Stimulated activated CD8-positive, alpha-beta memory T cell treated with anti-CD3 and anti-CD28 coated beads, Interleukin-15, amount 100 ng/mL, for 24 hours (primary cell): ENCODE results near the gene SNX15.
"Not testable (repeated sequence)": the region's sequence is repeated elsewhere in the genome, so short reads cannot be mapped to it uniquely, and the experiment has no call there.

Experiments used
- DNase-seq: peaks from one replicate; pipeline ENCODE4 v3.0.0-alpha.2; 2020; ENCODE audit warnings: low read depth

Gene SNX15, protein sequence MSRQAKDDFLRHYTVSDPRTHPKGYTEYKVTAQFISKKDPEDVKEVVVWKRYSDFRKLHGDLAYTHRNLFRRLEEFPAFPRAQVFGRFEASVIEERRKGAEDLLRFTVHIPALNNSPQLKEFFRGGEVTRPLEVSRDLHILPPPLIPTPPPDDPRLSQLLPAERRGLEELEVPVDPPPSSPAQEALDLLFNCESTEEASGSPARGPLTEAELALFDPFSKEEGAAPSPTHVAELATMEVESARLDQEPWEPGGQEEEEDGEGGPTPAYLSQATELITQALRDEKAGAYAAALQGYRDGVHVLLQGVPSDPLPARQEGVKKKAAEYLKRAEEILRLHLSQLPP

DNA sequence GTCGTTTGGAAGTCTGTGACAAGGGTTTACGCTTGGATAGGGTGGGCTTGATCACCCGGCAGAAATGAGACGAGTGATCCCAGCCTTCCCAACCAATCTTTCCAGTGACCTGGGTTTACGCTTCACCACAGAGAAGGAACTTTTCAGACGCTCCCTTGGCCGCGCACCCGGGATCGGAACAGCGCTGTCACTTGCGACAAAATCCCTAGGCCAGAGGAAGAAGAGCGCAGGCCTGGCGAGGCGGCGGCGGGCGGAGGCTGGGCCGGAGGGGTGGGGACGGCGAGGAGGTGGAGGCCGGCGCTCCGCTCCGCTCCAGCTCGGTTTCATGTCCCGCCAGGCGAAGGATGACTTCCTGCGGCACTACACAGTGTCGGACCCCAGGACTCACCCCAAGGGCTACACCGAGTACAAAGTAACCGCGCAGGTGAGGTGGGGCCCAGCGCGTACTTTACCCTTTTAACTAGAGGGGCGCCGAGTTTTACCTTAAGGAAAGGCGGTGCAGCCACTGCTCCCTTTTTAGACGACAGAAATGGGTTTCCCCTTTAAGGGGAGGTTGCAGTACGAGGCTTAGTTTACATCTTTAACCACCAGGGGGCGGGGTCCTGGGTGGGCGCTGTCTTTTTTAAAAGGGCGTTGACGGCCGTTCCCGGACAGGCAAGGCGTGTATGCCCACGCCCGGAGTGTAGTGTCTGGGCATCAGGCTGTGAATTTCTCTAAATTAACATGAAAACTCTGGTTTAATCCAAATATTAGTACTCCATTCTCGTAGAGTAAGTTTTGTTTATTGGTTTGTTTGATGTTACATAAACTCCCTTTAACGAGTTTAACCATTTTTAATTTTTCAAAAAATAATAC, at the start of gene SNX15:
Gene SNX15, plus strand, starts transcription at position 227 of the 855 bp plus-strand sequence. Its CDS starts 99 bp downstream, at position 326.
- peak; percentile 60 for DNase-seq

DNA sequence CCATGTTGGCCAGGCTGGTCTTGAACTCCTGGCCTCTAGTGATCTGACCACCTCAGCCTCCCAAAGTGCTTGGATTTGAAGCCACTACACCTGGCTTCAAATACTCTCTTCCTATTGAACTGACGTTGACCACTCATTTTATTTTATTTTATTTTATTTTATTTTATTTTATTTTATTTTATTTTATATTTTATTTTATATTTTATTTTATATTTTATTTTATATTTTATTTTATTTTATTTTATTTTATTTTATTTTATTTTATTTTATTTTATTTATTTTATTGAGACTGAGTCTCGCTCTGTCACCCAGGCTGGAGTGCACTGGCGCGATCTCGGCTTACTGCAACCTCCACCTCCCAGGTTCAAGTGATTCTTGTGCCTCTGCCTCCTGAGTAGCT, 43.9 kb upstream of the SNX15 start:
- DNase-seq = not testable (repeated sequence)

DNA sequence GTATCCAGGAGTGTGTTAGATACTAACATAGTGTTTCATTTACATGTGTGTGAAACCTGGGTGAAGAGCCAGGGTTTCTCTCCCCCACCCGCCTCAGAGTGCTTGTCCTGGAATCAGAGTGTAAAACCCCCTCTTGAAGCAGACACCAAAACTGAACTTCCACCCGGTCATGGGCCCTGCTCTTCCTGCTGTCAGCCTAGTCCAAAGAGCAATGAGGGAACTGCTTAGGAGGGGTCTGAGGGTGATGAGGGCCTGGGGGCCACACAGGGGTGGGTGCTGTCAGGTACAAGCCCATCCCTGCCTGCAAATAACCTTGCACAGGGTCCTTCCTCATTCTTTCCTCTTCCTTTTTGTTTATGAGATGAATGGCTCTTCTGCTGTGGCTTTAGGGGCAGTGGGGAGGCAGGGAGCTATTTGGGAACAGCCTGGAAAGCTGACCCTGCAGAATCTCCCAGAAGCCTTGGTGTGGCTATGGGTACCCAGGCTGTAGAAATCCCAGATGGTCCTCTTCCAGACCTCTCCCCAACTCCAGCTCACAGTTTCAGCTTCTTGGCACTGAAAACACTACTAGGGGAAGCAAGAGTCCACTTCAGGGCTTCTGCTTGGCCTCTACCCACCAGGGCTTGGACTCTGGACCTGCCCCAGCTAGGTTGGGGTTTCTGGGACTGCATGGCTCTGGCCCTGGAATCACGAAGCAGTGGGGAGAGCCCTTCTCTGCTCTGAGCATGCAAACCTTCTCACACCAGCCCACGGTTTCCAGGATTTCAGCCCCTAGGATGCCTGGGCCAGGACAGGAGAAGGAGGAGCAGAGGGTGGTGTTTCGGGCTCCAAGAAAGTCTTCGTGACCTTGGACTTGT, 39.0 kb upstream of the SNX15 start:
- DNase-seq = no peak

DNA sequence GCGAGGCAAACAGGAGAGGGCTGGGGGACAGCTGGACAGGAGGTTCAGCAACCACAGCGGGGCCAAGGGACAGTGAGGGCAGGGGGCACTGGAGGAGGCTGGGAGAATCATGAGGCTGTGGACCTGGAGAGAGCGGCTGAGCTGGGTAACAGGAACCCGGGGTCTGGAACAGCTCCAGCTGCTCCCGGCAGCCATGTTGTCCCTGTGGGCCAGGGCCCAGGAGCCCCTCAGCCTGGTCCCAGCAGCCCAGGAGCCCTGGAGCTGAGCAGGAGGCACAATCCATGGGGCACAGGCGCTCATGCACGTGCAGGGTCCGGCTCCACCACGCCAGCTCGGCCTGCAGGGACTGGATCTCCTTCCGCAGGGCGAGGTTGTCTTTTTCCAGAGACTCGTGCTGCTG, 37.8 kb upstream of the SNX15 start:
- no peak for DNase-seq

DNA sequence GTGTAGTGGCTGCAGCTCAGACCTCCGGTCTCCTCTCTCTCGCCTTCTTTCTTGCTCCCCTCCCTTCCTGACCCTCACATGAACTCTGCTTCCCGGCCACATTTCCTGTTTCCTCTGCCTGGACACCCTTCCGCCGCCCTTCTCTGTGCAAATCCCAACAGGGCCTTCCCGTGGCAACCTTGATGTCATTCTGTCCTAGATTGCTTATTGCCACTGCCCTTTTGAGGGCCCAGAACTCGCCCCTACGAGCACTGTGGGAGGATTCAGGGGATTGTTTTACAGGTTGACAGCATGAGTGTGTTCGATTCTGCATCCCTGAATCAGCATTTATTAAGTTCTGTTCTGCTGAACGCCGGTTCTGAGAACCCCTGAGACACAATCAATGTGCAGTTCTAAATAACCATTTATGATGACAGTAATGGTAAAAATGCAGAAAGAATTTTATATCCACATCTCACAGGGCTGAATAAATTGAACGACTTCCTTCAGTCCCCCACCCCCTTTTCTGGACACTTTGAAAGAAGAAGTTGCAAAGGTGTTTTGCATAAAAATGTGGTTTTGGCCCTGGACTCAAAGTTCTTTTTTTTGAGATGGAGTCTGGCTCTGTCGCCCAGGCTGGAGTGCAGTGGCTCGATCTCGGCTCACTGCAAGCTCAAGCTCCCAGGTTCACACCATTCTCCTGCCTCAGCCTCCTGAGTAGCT, 36.9 kb upstream of the SNX15 start:
- DNase-seq = no peak

DNA sequence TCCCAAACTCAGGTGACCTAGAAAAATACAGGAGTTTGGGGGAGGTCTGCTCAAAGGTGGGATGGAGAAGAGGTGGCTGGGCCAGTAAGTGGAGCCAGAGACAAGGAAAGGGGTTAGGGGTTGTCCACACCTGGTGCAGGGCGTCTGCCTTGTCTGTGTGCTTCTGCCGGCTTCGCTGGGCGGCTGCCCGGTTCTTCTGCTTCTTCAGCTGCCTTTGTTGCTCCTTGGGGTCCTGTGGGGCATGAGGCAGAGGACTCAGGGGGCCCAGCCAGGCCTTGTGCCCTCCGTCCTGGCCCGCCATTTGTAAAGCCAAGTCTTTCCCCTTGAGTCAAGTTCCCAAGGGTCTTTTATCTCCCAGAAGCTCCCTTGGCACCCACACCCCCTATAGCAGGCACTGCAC, 32.9 kb upstream of the SNX15 start:
- DNase-seq = no peak

DNA sequence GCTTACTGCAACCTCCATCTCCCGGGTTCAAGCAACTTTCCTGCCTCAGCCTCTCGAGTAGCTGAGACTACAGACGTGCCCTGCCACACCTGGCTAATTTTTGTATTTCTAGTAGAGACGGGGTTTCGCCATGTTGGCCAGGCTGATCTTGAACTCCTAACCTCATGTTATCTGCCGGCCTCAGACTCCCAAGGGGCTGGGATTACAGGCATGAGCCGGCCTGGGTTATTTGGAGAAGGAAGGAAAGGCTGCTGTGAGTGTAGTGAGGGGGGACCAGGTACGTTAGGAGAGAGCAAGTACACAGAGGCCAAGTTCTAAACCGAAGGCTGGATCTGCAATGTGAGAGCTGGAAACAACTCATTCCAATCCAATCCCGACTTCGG, 30.9 kb upstream of the SNX15 start:
- DNase-seq = no peak

DNA sequence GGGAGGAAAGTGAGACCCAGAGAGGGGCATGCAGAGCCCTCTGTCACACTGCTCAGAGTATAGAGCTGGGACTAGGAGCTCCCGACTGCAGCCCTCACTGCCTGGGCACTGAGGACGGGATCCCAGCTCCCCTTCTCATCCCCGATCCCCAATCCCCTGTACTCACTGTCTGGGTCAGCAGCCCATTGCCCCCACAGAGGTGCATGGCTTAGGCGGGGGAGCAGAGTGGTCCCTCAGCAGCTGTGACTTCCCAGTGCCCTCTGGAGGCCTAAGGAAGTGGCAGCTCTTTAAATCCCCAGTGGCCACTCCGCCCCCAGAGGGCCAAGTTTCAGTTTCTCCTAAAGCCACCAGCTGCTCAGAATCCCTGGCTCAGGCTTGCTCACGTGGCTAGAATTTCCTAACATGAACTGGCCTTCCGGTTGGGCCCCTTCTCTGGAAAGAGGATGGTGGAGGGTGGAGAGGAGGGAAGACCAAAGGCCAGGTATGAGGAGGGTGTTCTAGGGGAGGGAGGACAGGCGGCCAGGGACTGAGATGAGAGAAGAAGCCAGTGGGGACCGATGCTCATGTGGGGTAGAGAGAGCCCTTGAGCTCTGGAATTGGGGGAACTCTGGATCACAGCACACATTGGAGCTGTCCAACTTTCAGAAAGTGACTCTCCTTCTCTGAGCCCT, 30.4 kb upstream of the SNX15 start, which contains the start of gene BATF2:
Gene BATF2, minus strand, starts transcription at position 262 of the 671 bp plus-strand sequence. Its CDS starts 57 bp downstream, at position 205.
- DNase-seq = no peak

DNA sequence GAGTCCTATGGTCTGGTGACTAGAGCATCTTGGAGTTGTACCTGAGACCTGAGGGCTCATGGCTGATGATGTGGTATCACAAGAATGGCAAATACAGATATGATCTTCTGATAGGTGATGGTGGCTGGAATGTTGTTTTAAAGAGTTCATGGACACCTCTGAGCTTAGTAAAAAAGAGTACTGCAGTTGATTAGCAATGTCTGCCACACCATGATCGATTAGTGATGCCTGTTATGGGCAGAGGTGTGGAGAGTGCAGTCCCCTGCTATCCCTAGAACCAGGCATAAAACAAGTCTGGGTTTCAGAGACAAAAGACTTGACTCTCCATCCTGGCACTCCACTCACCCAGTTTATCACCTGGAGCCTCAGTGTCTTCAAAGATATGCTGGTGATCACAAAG, 29.1 kb upstream of the SNX15 start:
- no peak for DNase-seq

DNA sequence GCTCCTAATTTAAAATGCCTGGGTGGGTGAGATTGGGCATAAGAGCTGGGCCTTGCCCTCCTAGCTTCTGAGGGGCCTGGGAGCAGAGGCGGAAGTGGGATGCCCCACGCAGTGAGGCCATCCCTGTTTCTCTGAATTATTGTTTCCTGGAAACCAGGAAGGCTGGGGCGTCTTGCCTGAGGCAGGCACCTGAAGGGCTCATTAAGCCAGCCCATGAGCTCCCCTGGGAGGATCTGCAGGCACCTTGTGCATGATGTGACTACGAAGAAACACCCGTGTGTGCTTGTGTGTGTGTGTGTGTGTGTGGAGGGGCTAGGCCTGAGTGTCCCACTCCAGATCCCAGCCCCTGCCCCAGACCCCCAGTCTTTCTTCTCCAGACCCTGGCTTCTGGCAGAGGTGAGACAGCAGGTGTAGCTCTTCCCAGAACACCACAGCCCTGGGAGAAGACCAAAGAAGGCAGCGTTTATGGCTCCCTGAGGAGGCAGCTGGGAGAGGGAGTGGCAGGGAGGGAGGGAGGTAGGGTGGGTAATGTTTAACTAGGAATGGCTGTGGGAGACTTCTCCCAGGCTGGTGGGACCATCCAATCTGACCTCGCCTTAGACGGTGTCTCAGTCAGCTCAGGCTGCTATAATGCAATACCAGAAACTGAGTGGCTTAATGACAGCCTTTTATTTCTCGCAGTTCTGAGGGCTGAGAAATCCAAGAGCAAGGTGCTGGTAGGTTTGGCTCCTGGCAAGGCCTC, 28.4 kb upstream of the SNX15 start:
- no peak for DNase-seq

DNA sequence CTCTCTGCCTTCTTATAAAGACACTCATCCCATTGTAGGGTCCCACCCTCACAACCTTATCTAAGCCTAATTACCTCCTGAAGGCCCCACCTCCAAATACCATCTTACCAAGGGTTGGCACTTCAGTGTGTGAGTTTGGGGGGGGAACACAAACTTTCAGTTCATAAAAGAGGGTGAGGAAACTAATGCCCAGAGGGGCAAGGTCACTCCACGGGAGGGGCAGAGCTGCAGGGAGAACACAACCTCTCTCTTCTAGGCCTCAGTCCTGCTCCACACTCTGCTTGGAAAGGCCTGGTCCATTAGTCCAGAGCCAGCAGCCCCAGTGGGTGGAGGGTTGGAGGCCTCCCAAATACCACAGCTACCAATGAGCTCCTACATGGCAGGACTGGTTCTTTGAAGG, 27.8 kb upstream of the SNX15 start:
- DNase-seq = no peak

DNA sequence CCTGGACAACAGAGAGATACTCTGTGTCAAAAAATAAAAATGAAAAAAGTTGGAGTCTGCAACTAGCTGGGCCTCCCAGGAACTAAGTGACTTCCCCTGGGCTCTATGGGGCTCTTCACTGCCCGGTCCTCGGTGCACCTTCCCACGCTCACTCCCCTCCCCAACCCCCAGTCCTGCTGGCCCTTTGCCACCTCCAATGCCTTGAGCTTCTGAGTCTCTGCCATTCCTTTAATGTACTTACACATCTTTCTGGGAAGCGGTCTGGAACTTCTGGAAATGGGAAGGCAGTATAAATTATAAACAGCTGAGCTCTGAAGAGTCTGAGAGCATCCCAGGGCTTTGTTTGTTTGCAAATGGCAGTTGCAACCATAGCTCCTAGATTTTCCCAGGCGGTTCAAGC, 24.5 kb upstream of the SNX15 start:
- no peak for DNase-seq

DNA sequence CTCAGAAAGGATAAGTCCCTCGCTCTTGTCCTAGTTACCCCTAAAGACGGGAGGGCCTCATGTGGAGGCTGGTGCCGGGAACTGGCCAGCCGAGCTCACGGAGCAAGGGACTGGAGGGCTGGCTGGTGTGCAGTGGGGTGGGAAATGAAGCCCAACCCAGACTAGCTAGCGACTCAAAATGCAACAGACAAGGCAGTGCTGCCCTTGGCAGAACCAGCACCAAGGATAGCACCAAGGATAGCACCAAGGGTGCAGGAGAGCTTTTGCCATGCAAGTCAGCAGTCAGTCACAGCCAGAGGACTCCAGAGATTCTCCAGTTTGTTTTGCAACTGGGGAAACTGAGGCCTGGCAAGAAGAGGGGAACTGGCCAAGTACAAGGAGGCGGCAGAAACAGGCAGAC, 24.0 kb upstream of the SNX15 start:
- DNase-seq = no peak

DNA sequence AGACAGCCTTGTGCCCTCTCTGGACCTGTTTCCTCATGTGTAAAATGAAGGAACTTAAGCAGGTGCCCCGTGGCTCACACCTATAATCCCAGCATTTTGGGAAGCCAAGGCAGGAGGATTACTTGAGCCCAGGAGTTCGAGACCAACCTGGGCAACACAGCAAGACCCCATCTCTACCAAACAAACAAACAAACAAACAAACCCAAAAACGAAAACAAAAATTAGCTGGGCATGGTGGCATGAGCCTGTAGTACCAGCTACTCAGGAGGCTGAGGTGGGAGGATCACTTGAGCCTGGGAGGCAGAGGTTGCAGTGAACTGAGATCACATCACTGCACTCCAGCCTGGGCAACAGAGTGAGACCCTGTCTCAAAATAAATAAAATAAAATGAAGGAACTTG, 23.3 kb upstream of the SNX15 start:
- DNase-seq = not testable (repeated sequence)

DNA sequence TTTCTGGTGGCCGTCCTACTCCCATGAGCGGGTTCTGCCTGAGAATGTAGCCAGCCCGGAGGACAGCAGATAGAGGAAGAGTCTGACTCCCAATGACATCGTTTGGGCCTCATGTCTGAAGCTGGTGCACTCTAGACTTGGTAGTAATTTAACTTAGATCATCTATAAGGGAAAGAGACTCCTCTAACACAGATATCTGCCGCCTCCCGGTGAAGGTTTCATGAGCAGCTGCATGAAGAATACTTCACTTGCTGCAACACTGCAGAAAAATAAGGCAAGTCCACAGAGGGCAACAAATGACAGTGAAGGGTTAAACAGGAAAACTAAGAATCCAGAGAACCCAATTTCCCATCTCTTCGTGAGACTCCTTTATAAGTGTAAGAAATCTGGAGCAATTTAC, 19.2 kb upstream of the SNX15 start:
- no peak for DNase-seq

DNA sequence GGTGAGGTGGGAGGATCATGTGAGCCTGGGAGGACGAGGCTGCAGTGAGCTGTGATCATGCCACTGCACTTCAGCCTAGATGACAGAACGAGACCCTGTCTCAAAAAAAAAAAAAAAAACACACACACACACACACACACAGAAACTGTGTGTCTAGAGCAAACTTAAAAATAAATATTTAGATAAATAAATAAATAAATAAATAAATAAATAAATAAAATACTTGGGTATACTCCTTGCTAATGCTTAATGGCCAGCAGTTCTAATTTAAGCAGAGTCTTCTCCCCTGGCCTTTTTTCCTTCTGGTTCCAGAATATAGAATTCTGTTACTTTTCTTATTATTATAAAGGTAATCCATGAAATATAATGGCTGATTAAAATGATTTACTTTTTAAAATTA, 18.4 kb upstream of the SNX15 start:
- DNase-seq = no peak

DNA sequence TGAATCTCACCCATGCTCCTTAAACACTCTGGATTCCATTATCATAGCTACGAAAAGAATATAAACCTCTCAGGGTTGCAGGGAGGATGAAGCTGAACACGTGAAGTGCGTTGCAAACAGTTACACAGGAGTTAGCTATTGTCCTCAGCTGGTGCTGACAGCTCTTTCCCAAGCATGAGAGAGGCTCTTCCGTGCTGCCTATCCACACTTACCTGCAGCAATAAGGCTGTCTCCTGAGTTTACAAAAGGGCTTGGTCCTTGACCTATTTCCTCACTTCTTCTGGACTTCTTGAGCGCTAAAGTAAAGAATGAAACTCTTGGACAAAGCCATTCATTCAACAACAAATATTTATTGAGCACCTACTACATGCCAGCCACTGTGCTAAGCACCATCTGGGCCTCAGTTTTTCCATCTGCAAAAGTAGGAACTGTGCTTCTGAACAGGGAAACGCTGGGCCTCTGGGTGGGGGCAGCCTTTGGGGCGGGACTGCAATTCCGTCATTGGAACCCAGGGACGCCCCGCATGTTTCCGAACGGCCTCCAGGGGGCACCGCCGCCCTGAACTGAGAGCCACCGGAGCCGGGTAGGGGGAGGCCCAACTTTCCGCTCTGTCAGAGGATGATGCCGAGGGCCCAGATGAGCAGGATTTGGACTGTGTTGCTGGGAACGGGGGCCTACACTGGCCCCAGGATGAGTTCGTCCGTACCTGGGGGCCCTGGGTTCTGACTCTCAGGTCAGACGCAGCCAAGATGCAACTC, 13.9 kb upstream of the SNX15 start:
- DNase-seq = peak; percentile 77

DNA sequence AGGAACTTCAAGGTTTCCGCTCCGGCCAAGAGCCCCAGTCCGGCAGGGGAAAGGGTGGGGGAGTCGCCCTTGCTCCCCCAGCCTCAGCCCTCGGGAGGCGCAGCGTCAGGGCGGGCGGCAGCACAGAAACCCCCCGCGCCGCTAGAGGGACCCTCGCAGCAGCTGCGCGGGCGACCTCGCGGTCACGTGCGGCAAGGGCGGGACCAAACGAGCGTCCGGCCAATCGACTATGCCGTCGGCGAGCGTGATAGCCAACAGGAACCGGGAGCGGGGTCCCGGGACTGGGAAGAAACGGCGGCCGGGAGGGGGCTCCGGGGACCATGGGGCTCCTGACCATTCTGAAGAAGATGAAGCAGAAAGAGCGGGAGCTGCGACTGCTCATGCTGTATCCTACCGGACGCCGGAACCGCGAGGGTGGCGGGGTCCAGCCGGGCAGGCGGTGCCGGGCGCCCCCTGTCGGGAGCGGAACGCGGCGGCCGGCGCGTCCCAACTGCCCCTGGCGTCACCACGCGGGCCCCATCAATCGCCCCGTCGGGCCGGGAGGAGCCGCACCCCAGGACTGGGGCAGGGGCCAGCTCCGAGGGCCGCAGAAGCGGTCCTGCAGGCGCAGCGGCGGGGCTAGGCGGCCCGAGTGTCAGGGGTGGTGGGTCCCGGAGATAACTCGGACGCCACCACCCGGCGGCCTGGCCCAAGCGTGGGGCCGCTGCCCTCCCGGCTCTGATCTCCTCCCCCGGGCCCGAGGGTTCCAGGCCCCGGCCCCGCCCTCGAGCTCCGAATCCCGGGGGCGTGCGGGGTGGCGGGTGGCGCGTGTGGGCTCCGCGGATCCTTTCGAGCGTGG, 13.1 kb upstream of the SNX15 start, which contains the start of gene ARL2:
Gene ARL2, plus strand, starts transcription at position 273 of the 838 bp plus-strand sequence. Its CDS starts 48 bp downstream, at position 321.
- DNase-seq = peak; percentile 67
